Neural cell (in vitro differentiated cells): ENCODE data around the gene RNPEPL1.

ENCODE experiments used
- EZH2 ChIP-seq: fragments of 200-600, 300-800 bp; shearing (Covaris generic), sonication (generic); IDR thresholded peaks from 2 replicates; pipeline ENCODE4 v1.6.1; 2014; ENCODE audit warnings: antibody characterized with exemption, low read length, borderline replicate concordance, mild to moderate bottlenecking; ENCODE audit not compliant: insufficient read depth, poor library complexity, severe bottlenecking
- MXI1 ChIP-seq: fragments of 450-650 bp; conservative IDR thresholded peaks from 2 replicates; pipeline ENCODE4 v1.6.1; 2014; ENCODE audit warnings: antibody characterized with exemption, mild to moderate bottlenecking; ENCODE audit not compliant: poor library complexity, severe bottlenecking
- POLR2AphosphoS5 ChIP-seq: IDR thresholded peaks from 2 replicates; pipeline ENCODE4 v1.6.1; 2012
- RAD21 ChIP-seq: fragments of 450-650 bp; conservative IDR thresholded peaks from 2 replicates; pipeline ENCODE4 v1.6.1; 2014; ENCODE audit warnings: antibody characterized with exemption, mild to moderate bottlenecking, moderate library complexity
- SMC3 ChIP-seq: fragments of 450-650 bp; conservative IDR thresholded peaks from 2 replicates; pipeline ENCODE4 v1.6.1; 2014; ENCODE audit warnings: antibody characterized with exemption, mild to moderate bottlenecking, moderate library complexity; ENCODE audit not compliant: poor library complexity
- TAF1 ChIP-seq: IDR thresholded peaks from 2 replicates; pipeline ENCODE4 v1.6.1; 2012; ENCODE audit warnings: low read depth
- TF ChIP-seq, protein P1 (sequence below): fragments of 450-650 bp; IDR thresholded peaks from 2 replicates; pipeline ENCODE4 v1.5.1; 2014; ENCODE audit warnings: antibody characterized with exemption, mild to moderate bottlenecking, moderate library complexity; ENCODE audit not compliant: poor library complexity, severe bottlenecking

DNA sequence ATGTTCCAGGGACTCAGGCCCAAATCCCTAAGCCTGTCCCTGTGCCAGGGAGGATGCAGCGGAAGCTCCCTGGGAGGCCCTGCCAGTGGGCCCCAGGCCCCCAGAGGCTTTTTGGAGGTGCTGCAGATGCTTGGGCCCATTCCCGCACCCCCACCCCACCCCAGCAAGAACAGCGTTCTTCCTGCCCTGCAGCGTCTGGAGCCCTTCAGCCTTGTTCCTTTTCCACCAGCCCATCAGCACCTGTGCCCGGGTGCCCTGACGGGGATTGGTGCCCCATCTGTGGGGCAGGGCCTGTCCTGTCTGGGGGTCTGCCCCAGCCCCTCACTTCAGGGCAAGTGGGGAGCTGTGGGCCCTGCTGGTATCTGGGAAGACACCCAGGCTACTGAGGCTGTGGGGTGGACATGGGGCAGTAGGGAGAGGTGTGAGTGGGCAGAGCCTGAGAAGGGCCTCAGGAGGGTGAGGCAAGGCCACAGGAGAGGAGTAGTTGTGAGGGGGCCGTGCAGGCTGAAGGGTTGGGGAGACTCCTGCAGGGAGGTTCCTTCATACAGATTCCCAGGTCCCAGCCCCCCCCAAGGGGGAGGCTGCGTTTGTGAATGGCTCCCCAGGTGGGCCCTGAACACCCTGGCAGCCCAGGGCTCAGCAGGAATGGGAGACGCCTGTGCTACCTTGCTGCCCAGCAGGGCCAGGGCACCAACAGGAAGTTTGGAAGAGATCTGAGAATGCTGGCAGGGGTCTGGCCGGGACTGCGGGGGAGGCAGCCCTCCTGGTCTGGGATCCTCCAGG lies 2.4 kb downstream of the RNPEPL1 start:
- TF ChIP-seq, protein P1, sequence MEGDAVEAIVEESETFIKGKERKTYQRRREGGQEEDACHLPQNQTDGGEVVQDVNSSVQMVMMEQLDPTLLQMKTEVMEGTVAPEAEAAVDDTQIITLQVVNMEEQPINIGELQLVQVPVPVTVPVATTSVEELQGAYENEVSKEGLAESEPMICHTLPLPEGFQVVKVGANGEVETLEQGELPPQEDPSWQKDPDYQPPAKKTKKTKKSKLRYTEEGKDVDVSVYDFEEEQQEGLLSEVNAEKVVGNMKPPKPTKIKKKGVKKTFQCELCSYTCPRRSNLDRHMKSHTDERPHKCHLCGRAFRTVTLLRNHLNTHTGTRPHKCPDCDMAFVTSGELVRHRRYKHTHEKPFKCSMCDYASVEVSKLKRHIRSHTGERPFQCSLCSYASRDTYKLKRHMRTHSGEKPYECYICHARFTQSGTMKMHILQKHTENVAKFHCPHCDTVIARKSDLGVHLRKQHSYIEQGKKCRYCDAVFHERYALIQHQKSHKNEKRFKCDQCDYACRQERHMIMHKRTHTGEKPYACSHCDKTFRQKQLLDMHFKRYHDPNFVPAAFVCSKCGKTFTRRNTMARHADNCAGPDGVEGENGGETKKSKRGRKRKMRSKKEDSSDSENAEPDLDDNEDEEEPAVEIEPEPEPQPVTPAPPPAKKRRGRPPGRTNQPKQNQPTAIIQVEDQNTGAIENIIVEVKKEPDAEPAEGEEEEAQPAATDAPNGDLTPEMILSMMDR, result no peak
- TF ChIP-seq EZH2 (no peak), SMC3 (no peak), POLR2AphosphoS5 (no peak), MXI1 (no peak), TAF1 (no peak), RAD21 (no peak)
